ENCODE measurements around the gene ALDH1L1.

GRCh38 chr3:126135406-126136076 is 44.8 kb downstream of the ALDH1L1 start:
- no peak for TF ChIP-seq GTF2E2 (tag; IDR thresholded peaks at IDR 0.05)
- no peak for TF ChIP-seq CTCF (IDR thresholded peaks at IDR 0.05 in 2 of 3, conservative IDR thresholded peaks at IDR 0.05 in 1 of 3; ENCODE audit: insufficient read depth in 2 of 3, low read depth in 1 of 3, low read length in 3 of 3)
- TF ChIP-seq ZNF184 (CRISPR knock-in tag; IDR thresholded peaks at IDR 0.05): no peak
- TF ChIP-seq SMARCE1 (IDR thresholded peaks at IDR 0.05): no peak
- TF ChIP-seq MLX (CRISPR knock-in tag; conservative IDR thresholded peaks at IDR 0.05): no peak
- no peak for TF ChIP-seq MYBL2 (IDR thresholded peaks at IDR 0.05; ENCODE audit: low read depth)
- no peak for TF ChIP-seq MYBL2 (CRISPR knock-in tag; IDR thresholded peaks at IDR 0.05; ENCODE audit: borderline replicate concordance)
- no peak for TF ChIP-seq GABPB1 (CRISPR knock-in tag; IDR thresholded peaks at IDR 0.05)
